Activated naive CD4-positive, alpha-beta T cell treated with anti-CD3 and anti-CD28 coated beads, Interleukin-2, amount 50 U/mL, for 72 hours (primary cell): ENCODE measurements around the gene RIPK3. TPM values are rescaled to one million over a fixed set of nuclear protein-coding genes. Genes with fewer than 3 reads are reported as not detected.
"Not testable (repeated sequence)": the region's sequence is repeated elsewhere in the genome, so short reads cannot be mapped to it uniquely, and the experiment has no call there.

ENCODE experiments used
- ATAC-seq, 2 donors: fragments of 150-1000 bp; cut with Tn5 transposase; 2 replicates each; pipeline ENCODE4 v1.10.0; 2021; ENCODE audit warnings: mild to moderate bottlenecking in 2 of 2, moderate library complexity in 2 of 2
- DNase-seq, 2 donors: peaks; one replicate each; pipeline ENCODE4 v3.0.0; 2021 to 2022; ENCODE audit warnings: low spot score in 2 of 2
- H3K27ac Mint-ChIP-seq, 2 donors: one replicate each; pipeline ENCODE4 v1.8.0; 2022; ENCODE audit warnings: mild to moderate bottlenecking in 2 of 2, mixed read lengths in 2 of 2
- H3K36me3 Mint-ChIP-seq, 2 donors: one replicate each; pipeline ENCODE4 v1.8.0; 2022; ENCODE audit warnings: mixed read lengths in 2 of 2
- H3K9me3 Mint-ChIP-seq, 2 donors: one replicate each; pipeline ENCODE4 v1.8.0; 2022; ENCODE audit warnings: mixed read lengths in 2 of 2
- total RNA-seq, 2 donors: library from RNA; stranded (reverse); gene quantifications; one replicate each; pipeline ENCODE4 v1.2.3, GENCODE V29; 2022

The RIPK3 gene
- total RNA-seq: 10 to 100 TPM; 11.1 to 11.8 TPM

DNA sequence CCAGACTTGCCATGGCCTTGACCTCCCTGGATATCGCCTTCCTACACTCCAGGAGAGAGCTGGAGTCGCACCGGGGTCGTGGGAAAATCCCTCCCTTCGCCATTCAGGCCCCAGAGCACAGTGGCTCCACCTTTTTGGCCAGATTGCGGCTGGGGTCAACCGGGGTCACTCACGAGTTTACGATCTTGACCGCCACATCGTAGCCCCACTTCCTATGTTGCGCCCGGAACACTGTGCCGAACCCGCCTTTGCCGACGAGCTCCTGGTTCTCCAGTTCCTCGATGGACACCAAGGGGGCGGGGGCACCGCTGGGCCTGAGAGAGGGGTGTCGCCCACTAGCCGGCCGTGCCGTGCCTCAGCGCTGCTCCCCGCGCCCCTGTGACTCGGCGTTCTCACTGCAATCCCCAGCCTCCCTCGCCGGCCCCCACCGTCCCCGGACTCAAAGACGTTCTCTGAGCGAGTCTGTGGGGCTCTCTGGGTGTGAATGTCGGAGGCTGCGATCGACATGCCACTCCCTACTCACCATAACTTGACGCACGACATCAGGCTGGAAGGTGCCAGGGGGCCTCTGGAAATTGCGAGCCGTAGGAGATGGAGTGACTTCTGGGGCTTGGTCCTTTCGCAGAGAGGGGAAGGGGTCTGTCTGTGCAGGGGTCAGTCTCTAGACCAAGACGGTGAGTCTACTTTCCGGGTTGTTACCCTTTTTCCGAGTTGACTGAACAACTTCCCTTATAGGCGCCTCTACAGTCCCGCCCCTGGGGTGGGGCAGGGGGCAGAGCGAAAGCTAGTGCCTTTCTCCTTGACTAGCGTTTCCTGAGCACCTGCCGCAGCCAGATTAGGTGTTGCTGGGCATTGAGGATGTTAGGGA, at the start of gene RIPK3:
TSS of gene RIPK3 (minus strand) at position 708 of the 868 bp plus-strand sequence. CDS start at position 543, 165 bp downstream.
- no peaks in the 10 kb centered on the region for H3K9me3 Mint-ChIP-seq
- ATAC-seq (peak; percentile 92 to 93), DNase-seq (peak in 1 of 2 donors; percentile 70)
- peaks cover 0 to 5% of the 10 kb centered on the region in 2 donors for H3K36me3 Mint-ChIP-seq
- peak within 1 kb of the TSS; percentile 50 to 76 for H3K27ac Mint-ChIP-seq

DNA sequence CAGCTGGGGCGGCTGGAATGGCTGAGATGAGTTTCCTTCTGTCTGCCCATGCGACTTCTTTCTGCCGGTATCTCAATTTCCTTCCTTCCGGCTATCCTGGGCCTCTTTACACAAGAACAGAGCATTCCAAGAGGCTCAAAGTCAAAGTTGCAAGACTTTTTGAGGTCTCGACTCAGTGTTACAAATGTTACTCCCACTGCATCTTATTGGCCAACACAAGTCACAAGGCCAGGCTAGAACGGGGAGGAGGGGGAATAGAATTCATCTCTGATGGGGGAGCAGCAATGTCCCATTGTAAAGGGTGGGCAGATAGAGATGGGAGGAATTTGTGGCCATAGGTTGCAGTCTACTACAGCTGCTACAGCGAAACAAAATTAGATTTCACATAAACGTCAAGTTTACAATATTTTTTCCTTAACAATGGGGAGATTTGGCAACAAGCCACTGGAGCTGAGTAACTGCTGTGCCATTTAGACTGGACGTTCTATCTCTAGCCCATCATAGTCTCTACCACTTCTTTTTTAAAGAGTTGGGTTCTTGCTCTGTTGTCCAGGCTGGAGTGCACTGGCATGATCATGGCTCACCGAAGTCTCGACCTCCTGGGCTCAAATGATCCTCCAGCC, 49.5 kb upstream of the RIPK3 start:
- Mint-ChIP-seq H3K27ac (no peak overlapping the region), H3K9me3 (no peaks in the 10 kb centered on the region), H3K36me3 (no peaks in the 10 kb centered on the region)
- DNase-seq (no peak), ATAC-seq (no peak)

DNA sequence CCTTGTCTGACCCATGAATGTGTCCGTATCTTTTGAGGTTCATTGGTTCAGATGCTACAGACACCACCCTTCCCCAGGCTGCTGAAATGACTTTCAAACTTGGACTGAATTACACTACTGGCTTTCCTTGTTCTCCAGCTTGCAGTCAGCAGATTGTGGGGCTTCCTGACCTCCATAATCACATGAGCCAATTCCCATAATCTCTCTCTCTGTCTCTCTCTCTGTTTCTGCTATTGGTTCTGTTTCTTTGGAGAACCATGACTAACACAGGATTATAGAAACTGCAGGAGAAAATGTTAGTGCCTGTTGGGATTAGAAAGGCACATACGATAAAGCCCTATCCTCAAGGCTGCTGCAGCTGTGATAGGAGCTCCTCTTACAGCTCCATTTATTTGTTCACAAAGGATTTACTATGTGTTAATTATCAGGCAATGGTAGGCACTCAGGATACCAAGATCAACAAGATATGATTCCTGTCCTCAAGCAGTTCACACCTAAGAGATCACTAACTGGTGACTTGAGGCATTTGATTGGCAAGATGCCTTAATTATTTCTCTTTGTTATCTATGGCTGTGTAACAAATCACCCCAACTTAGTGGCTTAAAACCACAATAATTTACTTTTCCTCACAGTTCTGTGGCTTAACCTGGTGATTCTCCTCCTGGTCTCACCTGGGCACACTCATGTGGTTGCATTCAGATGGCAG, 48.8 kb upstream of the RIPK3 start:
- no peak for ATAC-seq

DNA sequence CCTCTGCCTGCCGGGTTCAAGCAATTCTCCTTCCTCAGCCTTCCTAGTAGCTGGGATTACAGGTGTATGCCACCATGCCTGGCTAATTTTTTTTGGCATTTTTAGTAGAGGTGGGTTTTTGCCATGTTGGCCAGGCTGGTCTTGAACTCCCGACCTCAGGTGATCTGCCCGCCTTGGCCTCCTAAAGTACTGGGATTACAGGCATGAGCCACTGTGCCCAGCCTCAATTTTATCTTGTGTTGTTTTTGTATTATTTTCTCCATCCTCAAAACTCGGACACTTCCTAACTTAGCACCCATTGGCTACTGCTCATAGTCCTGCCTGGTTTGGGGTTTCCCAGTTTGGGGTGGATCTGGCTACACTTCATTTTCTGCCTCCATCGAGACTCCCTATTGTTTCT, 47.8 kb upstream of the RIPK3 start:
- not testable (repeated sequence) for H3K9me3 Mint-ChIP-seq, ATAC-seq, DNase-seq, H3K36me3 Mint-ChIP-seq, H3K27ac Mint-ChIP-seq

More for the DNA sequence above, 48.8 kb upstream of the RIPK3 start:
- no peak for DNase-seq
- H3K9me3 Mint-ChIP-seq: no peaks in the 10 kb centered on the region
- H3K36me3 Mint-ChIP-seq: no peaks in the 10 kb centered on the region
- H3K27ac Mint-ChIP-seq: no peak overlapping the region

DNA sequence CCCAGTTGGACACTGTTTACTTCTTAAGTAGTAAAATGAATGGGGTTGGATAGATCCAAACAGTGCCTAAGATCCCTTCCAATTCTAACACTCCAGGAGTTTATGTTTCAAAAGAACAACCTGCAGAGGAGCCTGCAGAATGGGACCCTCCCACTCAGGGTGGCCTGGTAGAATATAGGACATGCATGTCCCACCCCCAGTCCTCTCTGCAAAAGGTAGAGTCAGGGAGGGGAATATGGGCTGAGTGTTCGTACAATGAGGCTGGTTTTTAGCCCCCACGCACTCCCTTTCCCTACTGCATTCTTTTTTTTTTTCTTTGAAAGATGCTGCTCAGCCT, 47.2 kb upstream of the RIPK3 start:
- no peaks in the 10 kb centered on the region for H3K9me3 Mint-ChIP-seq

DNA sequence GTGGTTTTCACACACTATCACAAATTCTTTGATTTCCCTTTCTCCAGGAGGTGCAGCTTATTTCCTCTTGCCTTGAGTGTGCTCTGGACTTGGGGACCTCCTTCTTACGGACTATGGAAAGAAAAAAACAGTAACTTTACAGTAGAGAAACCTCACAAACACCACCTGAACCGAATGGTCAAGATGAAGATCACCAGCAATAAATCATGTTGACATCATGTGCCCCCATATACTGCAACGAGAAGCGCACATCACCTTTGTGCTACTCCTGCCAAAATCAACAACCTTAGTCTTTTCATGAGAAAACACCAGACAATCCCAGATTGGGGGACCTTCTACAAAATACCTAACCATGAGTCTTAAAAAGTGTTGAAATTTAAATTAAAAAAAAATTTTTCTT, 45.7 kb upstream of the RIPK3 start:
- H3K9me3 Mint-ChIP-seq: no peaks in the 10 kb centered on the region
- no peak overlapping the region for H3K27ac Mint-ChIP-seq
- DNase-seq (no peak), ATAC-seq (no peak)
- H3K36me3 Mint-ChIP-seq: no peaks in the 10 kb centered on the region

More for the DNA sequence above, 47.2 kb upstream of the RIPK3 start:
- Mint-ChIP-seq H3K36me3 (no peaks in the 10 kb centered on the region), H3K27ac (no peak overlapping the region)
- DNase-seq (no peak), ATAC-seq (no peak)

DNA sequence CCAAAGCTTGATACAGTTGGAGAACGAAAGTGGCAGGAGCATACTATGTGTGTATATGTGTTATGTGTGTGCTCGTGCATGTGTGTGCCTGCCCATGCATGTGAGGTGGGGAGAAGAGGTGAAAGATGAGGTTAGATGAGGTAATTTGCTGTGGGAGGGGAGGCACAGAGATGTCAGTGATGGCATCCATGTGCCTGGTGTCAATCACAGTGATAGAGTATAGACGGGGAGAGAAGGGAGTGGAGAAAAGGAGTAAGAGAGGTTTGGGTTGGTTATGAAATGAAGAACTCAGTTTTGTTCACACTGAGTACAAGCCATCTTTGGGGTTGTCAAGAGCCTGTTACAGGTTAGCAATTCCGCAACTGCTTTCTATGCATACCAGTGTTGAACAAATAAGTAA, 44.4 kb upstream of the RIPK3 start:
- DNase-seq (no peak), ATAC-seq (no peak)

DNA sequence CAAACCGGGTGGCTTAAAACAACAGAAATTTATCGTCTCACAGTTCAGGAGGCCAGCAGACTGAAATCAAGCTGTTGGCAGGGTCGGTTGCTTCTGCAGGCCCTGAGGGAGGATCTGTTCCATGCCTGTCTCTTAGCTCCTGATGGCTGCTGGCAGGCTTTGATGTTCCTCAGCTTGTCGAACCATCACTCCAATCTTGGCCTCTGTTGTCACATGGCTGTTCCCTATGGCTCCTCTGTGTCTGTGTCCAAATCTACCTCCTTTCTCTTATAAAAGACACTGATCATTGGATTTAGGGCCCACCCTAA, 42.2 kb upstream of the RIPK3 start:
- DNase-seq: no peak
- Mint-ChIP-seq H3K9me3 (no peaks in the 10 kb centered on the region), H3K27ac (no peak overlapping the region), H3K36me3 (no peaks in the 10 kb centered on the region)
- ATAC-seq: no peak

More for the DNA sequence above, 44.4 kb upstream of the RIPK3 start:
- no peak overlapping the region for H3K27ac Mint-ChIP-seq
- H3K36me3 Mint-ChIP-seq: no peaks in the 10 kb centered on the region
- H3K9me3 Mint-ChIP-seq: no peaks in the 10 kb centered on the region

DNA sequence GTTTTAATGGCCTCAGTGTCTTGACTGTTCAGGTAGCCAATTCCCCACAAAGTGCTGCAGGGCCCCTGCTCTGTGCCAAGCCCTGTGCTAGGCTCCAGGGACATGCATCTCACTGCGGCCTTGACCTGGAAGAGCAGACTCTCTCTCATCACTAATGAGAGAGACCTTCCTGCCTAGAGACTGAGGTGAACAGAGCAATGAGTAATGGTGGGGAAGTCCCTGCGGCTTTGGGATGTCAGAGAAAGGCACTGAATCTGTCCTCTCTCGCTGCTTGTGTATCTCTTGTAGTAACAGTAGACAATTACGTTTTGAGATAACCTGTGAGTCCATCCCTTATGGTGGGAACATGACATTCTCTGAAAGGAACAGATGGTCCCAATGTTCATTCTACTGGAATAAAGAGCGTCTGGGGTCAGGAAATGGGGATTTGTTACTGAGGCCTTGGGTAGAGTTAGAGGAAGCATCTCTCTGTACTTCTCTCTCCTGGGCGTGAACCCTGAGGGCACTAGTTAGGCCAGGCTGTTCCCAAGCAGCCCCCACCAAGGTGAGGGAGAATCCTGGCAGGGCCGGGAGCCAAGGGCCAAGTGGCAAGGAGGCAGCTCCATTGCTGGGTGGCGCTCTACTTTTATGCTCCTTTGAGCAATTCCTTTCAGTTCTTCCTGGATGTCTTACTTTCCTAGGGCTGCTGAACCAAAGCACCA, 41.7 kb upstream of the RIPK3 start:
- Mint-ChIP-seq H3K27ac (no peak overlapping the region), H3K36me3 (no peaks in the 10 kb centered on the region), H3K9me3 (no peaks in the 10 kb centered on the region)
- ATAC-seq: peak; percentile 48 to 85
- no peak for DNase-seq

DNA sequence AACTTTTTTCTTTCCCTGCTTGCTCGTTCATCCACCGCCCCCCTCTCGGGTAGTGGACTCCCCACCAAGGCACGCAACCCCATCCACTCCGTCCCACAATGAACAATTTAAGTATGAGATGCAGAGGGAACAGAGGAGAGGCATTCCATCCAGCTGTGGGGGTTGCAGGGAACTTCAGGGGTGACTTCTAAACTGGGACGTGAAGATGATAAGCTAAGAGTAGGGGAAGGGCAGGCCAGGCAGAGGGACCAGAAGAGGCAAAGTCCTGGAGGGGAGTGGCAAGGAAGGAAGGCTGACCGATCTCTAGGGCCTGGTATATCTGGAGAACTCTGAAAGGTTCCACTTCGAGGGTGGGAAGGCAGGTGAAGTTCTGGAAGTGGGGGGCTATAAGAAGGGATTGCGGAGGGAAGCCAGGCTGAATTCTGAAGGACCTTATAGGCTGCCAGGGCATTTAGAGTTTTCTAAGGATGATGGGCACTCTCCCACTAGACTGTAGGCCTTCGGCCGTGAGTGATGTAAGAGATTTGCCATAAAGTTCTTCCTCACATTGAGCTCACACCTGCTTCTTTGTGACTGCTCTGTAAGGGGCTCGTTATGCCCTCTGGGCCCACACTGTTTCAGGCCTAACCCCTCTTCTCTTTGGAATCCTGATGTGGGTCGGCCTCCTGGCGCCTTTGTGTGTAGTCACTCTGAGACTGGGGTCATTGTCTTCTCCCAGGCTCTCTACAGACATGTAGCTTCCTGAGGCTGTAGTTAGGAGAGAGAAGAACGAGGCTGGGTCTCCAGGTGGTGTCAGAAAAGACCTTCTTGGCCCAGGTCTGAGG, 40.3 kb upstream of the RIPK3 start:
- Mint-ChIP-seq H3K27ac (no peak overlapping the region), H3K36me3 (no peaks in the 10 kb centered on the region), H3K9me3 (no peaks in the 10 kb centered on the region)
- DNase-seq: no peak
- no peak for ATAC-seq

DNA sequence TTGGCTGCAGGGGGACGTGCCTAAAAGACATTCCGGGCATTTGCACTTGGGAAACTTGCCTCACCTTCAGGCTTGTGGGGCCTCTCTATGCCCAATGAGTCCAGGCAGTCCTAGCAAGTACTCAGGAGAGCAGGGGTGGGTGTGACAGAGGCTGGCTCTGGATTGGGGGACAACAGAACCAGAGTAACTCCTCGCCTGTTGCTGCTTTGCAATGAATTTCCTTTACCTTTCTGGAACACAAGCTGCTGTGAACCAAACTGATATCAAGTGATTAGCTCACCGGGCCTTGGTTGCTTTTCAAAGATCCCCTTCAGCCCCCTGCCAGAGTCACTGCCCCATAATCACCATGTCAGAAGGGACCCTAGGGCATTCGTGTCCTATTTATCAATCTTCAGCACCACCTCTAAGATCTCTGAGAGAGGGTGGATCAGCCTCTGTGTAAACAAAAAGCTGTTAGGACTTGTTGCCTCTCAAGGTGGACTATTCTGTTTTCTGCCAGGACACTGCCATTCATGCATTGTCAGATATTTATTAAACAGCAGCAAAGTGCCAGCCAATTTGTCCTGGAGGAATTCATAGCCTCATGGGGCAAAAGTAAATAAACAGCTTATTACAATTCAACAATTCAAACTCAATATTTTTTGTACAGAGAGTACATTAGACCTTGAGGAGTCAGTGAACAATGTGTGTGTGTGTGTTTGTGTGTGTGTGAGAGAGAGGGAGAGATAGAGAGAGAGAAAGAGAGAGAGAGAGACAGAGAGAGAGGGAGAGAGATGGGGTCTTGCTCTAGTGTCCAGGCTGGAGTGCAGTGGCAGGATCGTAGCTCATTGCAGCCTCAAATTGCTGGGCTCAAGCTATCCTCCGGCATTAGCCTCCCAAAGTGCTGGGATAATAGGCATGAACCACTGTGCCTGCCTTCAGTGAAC, 39.5 kb upstream of the RIPK3 start:
- H3K36me3 Mint-ChIP-seq: no peaks in the 10 kb centered on the region
- H3K27ac Mint-ChIP-seq: no peak overlapping the region
- no peak for ATAC-seq
- no peak for DNase-seq
- H3K9me3 Mint-ChIP-seq: no peaks in the 10 kb centered on the region

DNA sequence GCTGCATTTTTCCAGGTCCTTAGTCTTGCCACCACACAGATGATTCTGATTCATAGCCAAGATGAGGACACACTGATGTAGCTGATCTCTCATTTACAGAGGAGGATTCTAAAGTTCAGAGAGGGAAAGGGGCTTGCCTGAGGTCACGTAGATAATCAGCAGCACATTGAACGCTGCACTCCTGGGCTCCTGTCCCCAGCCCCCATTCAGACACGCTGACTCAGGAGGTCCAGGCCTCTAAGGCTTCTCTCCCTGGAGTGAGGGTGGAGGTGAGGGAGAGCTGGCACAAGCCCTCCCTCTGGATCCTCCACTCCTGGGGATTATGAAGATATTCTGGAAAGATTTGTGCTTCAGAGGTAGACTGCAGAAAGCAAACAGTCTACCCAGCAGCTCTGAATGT, 38.5 kb upstream of the RIPK3 start:
- no peak for ATAC-seq
- no peak overlapping the region for H3K27ac Mint-ChIP-seq
- DNase-seq: no peak
- no peaks in the 10 kb centered on the region for H3K36me3 Mint-ChIP-seq
- H3K9me3 Mint-ChIP-seq: no peaks in the 10 kb centered on the region

DNA sequence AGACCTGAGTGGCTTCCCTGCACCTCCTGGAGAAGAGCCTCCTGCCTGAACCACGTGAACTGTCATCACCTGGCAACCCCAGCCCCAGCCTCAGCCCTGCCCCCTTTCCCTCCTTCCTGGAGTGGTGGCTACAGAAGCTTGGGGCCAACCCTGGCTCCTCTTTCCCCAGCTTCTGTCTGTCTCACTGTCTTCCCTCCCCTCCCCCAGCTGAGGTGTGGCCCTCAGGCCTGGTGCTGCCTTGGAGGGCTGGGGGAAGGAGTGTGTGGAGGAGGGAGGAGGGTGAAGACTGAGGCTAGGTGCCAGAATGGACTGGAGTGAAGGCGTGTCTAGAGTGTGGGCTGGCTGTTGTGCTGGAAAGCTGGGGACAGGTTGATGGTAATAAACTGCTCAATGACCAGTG, 37.9 kb upstream of the RIPK3 start:
- no peak for DNase-seq
- Mint-ChIP-seq H3K36me3 (no peaks in the 10 kb centered on the region), H3K9me3 (no peaks in the 10 kb centered on the region), H3K27ac (no peak overlapping the region)
- ATAC-seq: no peak

DNA sequence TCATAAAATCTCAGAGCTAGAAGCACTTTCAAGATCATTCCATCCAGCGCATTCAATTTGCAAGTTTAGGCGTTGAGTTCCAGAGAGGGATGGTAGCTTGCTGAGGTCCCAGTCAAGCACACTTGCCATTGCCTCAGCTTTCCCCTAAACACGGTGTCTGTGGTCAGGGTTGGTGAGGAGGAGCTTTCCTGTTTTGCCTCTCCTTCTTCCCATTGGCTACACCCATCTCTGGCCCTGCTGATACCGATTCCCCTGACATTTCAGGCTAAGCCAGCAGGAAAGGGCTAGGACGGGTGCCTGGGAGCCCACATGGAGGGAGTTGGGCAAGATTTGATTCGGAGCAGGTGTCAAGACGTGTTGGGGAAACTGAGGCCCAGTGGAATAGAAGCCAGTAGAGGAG, 37.3 kb upstream of the RIPK3 start:
- Mint-ChIP-seq H3K9me3 (no peaks in the 10 kb centered on the region), H3K27ac (no peak overlapping the region), H3K36me3 (no peaks in the 10 kb centered on the region)
- no peak for ATAC-seq
- DNase-seq: no peak

DNA sequence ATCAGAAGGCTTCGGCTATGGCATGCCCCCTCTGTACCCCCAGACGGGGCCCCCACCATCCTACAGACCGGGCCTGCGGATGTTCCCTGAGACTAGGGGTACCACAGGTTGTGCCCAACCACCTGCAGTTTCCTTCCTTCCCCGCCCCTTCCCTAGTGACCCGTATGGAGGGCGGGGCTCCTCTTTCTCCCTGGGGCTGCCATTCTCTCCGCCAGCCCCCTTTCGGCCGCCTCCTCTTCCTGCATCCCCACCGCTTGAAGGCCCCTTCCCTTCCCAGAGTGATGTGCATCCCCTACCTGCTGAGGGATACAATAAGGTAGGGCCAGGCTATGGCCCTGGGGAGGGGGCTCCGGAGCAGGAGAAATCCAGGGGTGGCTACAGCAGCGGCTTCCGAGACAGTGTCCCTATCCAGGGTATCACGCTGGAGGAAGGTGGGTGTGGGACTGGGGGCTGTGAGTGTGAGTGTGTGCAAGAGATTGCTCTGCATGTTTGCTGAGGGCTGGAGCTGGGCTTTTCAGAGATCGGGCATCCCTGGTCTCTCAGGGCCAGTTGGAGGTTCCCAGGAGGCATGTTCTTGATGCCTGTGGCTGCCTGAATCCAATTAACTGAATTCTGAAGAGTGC, 36.8 kb upstream of the RIPK3 start:
- Mint-ChIP-seq H3K36me3 (no peaks in the 10 kb centered on the region), H3K27ac (no peak overlapping the region), H3K9me3 (no peaks in the 10 kb centered on the region)

More for the DNA sequence above, 36.8 kb upstream of the RIPK3 start:
- ATAC-seq (no peak), DNase-seq (no peak)
